KOPT-K1 (cell line): ENCODE data around the gene SENP2.
"Not testable (repeated sequence)": the region's sequence is repeated elsewhere in the genome, so short reads cannot be mapped to it uniquely, and the experiment has no call there.

Source experiments
- H3K27ac ChIP-seq: fragments of 200-600 bp; sonication (generic); 2 replicates; pipeline ENCODE4 v1.5.1; 2016; ENCODE audit warnings: antibody characterized with exemption, mild to moderate bottlenecking, low read depth, low read length; ENCODE audit not compliant: poor library complexity, severe bottlenecking
- H3K36me3 ChIP-seq: fragments of 200-600 bp; sonication (generic); 2 replicates; pipeline ENCODE4 v1.5.1; 2017; ENCODE audit warnings: antibody characterized with exemption, mild to moderate bottlenecking, low read length, moderate library complexity; ENCODE audit not compliant: insufficient read depth
- H3K9me3 ChIP-seq: fragments of 200-600 bp; sonication (generic); 2 replicates; pipeline ENCODE4 v1.5.1; 2017; ENCODE audit warnings: antibody characterized with exemption, low read length, mild to moderate bottlenecking; ENCODE audit not compliant: insufficient read depth, poor library complexity, severe bottlenecking

Gene SENP2

GRCh38 chr3:185572183-185572582, 13.9 kb upstream of the SENP2 start:
- no peaks in the 10 kb centered on the region for H3K36me3 ChIP-seq
- no peak overlapping the region for H3K27ac ChIP-seq
- peaks cover 18% of the 10 kb centered on the region for H3K9me3 ChIP-seq

- H3K9me3 ChIP-seq = peaks cover 18% of the 10 kb centered on the region
- H3K36me3 ChIP-seq, H3K27ac ChIP-seq: not testable (repeated sequence)
Measured at GRCh38 chr3:185575108-185575869, 10.8 kb upstream of the SENP2 start.

- no peak overlapping the region for H3K27ac ChIP-seq
- no peaks in the 10 kb centered on the region for H3K9me3 ChIP-seq
- H3K36me3 ChIP-seq = no peaks in the 10 kb centered on the region
Measured at GRCh38 chr3:185582236-185582635, 3.9 kb upstream of the SENP2 start.

GRCh38 chr3:185582871-185583270, 3.2 kb upstream of the SENP2 start:
- Histone ChIP-seq H3K9me3 (no peaks in the 10 kb centered on the region), H3K36me3 (no peaks in the 10 kb centered on the region), H3K27ac (no peak overlapping the region)

- H3K27ac ChIP-seq = no peak overlapping the region
- no peaks in the 10 kb centered on the region for H3K9me3 ChIP-seq
- H3K36me3 ChIP-seq = no peaks in the 10 kb centered on the region
Measured at GRCh38 chr3:185583925-185584324, 2.2 kb upstream of the SENP2 start.

- no peaks in the 10 kb centered on the region for H3K9me3 ChIP-seq
- H3K36me3 ChIP-seq = no peaks in the 10 kb centered on the region
- H3K27ac ChIP-seq = no peak overlapping the region
Measured at GRCh38 chr3:185584686-185585085, 1.4 kb upstream of the SENP2 start.

GRCh38 chr3:185585518-185585858, 607 bp upstream of the SENP2 start:
- no peaks in the 10 kb centered on the region for H3K36me3 ChIP-seq
- no peaks in the 10 kb centered on the region for H3K9me3 ChIP-seq
- peak overlapping the region; percentile 66 for H3K27ac ChIP-seq

- H3K9me3 ChIP-seq = no peaks in the 10 kb centered on the region
- peak overlapping the region; percentile 66 for H3K27ac ChIP-seq
- H3K36me3 ChIP-seq = peaks cover 3% of the 10 kb centered on the region
Measured at GRCh38 chr3:185586686-185587039, 568 bp downstream of the SENP2 start.

GRCh38 chr3:185594073-185594472, 8.0 kb downstream of the SENP2 start:
- Histone ChIP-seq H3K36me3 (peaks cover 61% of the 10 kb centered on the region), H3K9me3 (no peaks in the 10 kb centered on the region), H3K27ac (no peak overlapping the region)

GRCh38 chr3:185595526-185595925, 9.4 kb downstream of the SENP2 start:
- H3K27ac ChIP-seq = no peak overlapping the region
- no peaks in the 10 kb centered on the region for H3K9me3 ChIP-seq
- H3K36me3 ChIP-seq = peaks cover 75% of the 10 kb centered on the region

- Histone ChIP-seq H3K36me3 (peaks cover 77% of the 10 kb centered on the region), H3K9me3 (no peaks in the 10 kb centered on the region), H3K27ac (peak overlapping the region; percentile 8)
Measured at GRCh38 chr3:185605566-185605965, 19.5 kb downstream of the SENP2 start.

GRCh38 chr3:185606196-185606595, 20.1 kb downstream of the SENP2 start:
- H3K27ac ChIP-seq = peak overlapping the region; percentile 8
- no peaks in the 10 kb centered on the region for H3K9me3 ChIP-seq
- peaks cover 77% of the 10 kb centered on the region for H3K36me3 ChIP-seq

- H3K27ac ChIP-seq = peak overlapping the region; percentile 43
- no peaks in the 10 kb centered on the region for H3K9me3 ChIP-seq
- H3K36me3 ChIP-seq = peaks cover 85% of the 10 kb centered on the region
Measured at GRCh38 chr3:185613016-185613415, 26.9 kb downstream of the SENP2 start.

- H3K27ac ChIP-seq = no peak overlapping the region
- H3K9me3 ChIP-seq = no peaks in the 10 kb centered on the region
- peaks cover 93% of the 10 kb centered on the region for H3K36me3 ChIP-seq
Measured at GRCh38 chr3:185623939-185624665, 38.0 kb downstream of the SENP2 start.

GRCh38 chr3:185625784-185626183, 39.7 kb downstream of the SENP2 start:
- peak overlapping the region; percentile 47 for H3K27ac ChIP-seq
- no peaks in the 10 kb centered on the region for H3K9me3 ChIP-seq
- peaks cover 92% of the 10 kb centered on the region for H3K36me3 ChIP-seq
